ENCODE results near the gene ZNF627.

DNA sequence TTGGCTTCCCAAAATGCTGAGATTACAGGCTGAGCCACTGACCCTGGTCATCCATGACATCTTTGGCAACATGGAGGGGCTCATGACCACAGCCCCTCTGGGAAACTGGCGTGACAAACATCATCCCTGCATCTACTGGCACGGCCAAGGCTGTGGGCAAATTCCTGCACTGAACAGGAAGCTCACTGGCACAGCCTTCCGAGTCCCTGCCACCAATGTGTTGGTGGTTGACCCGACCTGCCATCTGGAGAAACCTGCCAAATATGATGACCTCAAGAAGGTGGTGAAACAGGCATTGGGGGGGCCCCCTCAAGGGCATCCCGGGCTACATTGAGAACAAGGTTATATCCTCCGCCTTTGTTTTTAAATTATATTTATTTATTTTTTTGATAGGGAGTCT is 11.0 kb upstream of the ZNF627 start:
- TF ChIP-seq EZH2 (IDR thresholded peaks at IDR 0.05; ENCODE audit: low read depth) = no peak
- TF ChIP-seq, protein P1, sequence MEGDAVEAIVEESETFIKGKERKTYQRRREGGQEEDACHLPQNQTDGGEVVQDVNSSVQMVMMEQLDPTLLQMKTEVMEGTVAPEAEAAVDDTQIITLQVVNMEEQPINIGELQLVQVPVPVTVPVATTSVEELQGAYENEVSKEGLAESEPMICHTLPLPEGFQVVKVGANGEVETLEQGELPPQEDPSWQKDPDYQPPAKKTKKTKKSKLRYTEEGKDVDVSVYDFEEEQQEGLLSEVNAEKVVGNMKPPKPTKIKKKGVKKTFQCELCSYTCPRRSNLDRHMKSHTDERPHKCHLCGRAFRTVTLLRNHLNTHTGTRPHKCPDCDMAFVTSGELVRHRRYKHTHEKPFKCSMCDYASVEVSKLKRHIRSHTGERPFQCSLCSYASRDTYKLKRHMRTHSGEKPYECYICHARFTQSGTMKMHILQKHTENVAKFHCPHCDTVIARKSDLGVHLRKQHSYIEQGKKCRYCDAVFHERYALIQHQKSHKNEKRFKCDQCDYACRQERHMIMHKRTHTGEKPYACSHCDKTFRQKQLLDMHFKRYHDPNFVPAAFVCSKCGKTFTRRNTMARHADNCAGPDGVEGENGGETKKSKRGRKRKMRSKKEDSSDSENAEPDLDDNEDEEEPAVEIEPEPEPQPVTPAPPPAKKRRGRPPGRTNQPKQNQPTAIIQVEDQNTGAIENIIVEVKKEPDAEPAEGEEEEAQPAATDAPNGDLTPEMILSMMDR (conservative IDR thresholded peaks at IDR 0.05) = no peak
